T-cell (primary cell): ENCODE results near the gene SAC3D1. TPM values are rescaled to one million over a fixed set of nuclear protein-coding genes. Genes with fewer than 3 reads are reported as not detected.
A peak's percentile ranks its signal among the peaks of the same experiment; 100 is the strongest.
"Not testable (repeated sequence)": the region's sequence is repeated elsewhere in the genome, so short reads cannot be mapped to it uniquely, and the experiment has no call there.

Experiments used
- ATAC-seq, 4 experiments: fragments of 200-7000 bp in 3 of 4; fragments of 150-1000 bp in 1 of 4; cut with Tn5 transposase; replicated peaks in 1 of 4; 1 replicate in 3 of 4; 2 replicates in 1 of 4; pipeline ENCODE4 v1.10.0; 2021; ENCODE audit warnings: moderate library complexity in 3 of 4, mild to moderate bottlenecking in 2 of 4, moderate number of reproducible peaks in 1 of 4
- CTCF ChIA-PET, 2 donors: fragments of 300-600 bp; sonication (Branson Sonifier 250); formaldehyde crosslinking; loops; one replicate each; lab custom pipeline; 2022; ENCODE audit warnings: antibody characterized with exemption in 2 of 2; lab: Charles Lee
- POLR2A ChIA-PET, 2 donors: fragments of 300-600 bp; sonication (Branson Sonifier 250); formaldehyde crosslinking; loops; one replicate each; lab custom pipeline; 2022; ENCODE audit warnings: antibody characterized with exemption in 2 of 2; lab: Charles Lee
- DNase-seq, 35 experiments: peaks; one replicate each; pipeline versions ENCODE4 v3.0.0 to v3.0.0-alpha.2; 2013 to 2023
- H3K27ac ChIP-seq: one replicate; pipeline ENCODE4 v1.5.1; 2013; ENCODE audit warnings: low read length
- H3K27me3 ChIP-seq, 2 experiments: replicated peaks in 1 of 2; 1 replicate in 1 of 2; 2 replicates in 1 of 2; pipeline versions ENCODE4 v1.6.1 to v1.7.0; 2013; ENCODE audit warnings: low read length in 1 of 2, mixed read lengths in 1 of 2; ENCODE audit not compliant: control insufficient read depth in 2 of 2, insufficient read depth in 2 of 2; ENCODE audit errors: extremely low read depth in 1 of 2
- H3K36me3 ChIP-seq, 2 donors: 1 replicate in 1 of 2; 2 replicates in 1 of 2; pipeline versions ENCODE4 v1.6.1 to v1.7.0; 2013; ENCODE audit warnings: low read length in 1 of 2; ENCODE audit not compliant: control insufficient read depth in 2 of 2, insufficient read depth in 1 of 2; ENCODE audit errors: extremely low read depth in 1 of 2
- H3K4me1 ChIP-seq, 2 experiments: 1 replicate in 1 of 2; 2 replicates in 1 of 2; pipeline versions ENCODE4 v1.6.1 to v1.7.0; 2013; ENCODE audit warnings: low read length in 2 of 2, mixed read lengths in 1 of 2; ENCODE audit not compliant: insufficient read depth in 2 of 2, control insufficient read depth in 1 of 2; ENCODE audit errors: extremely low read depth in 1 of 2
- H3K4me3 ChIP-seq, 2 donors: 1 replicate in 1 of 2; 2 replicates in 1 of 2; pipeline versions ENCODE4 v1.5.1 to v1.7.0; 2013; ENCODE audit warnings: mild to moderate bottlenecking in 2 of 2, low read length in 1 of 2, moderate library complexity in 1 of 2; ENCODE audit not compliant: control insufficient read depth in 1 of 2; ENCODE audit errors: extremely low read depth in 1 of 2
- H3K9me3 ChIP-seq: 2 replicates; pipeline ENCODE4 v1.7.0; 2013
- H3K27ac Mint-ChIP-seq, 2 donors: one replicate each; pipeline ENCODE4 v1.8.0; 2020 to 2021; ENCODE audit warnings: mild to moderate bottlenecking in 2 of 2, mixed read lengths in 2 of 2
- H3K27me3 Mint-ChIP-seq, 2 donors: one replicate each; pipeline ENCODE4 v1.8.0; 2021 to 2022; ENCODE audit warnings: mixed read lengths in 2 of 2
- H3K36me3 Mint-ChIP-seq: one replicate; pipeline ENCODE4 v1.8.0; 2021; ENCODE audit warnings: mixed read lengths
- H3K4me1 Mint-ChIP-seq, 3 donors: one replicate each; pipeline ENCODE4 v1.8.0; 2020 to 2022; ENCODE audit warnings: mixed read lengths in 3 of 3, mild to moderate bottlenecking in 1 of 3
- H3K4me3 Mint-ChIP-seq, 3 donors: one replicate each; pipeline ENCODE4 v1.8.0; 2020 to 2022; ENCODE audit warnings: mild to moderate bottlenecking in 3 of 3, mixed read lengths in 3 of 3, moderate library complexity in 3 of 3
- H3K9me3 Mint-ChIP-seq, 3 donors: one replicate each; pipeline ENCODE4 v1.8.0; 2020 to 2022; ENCODE audit warnings: mixed read lengths in 3 of 3
- WGBS: methylation state at CpG from one replicate; pipeline ENCODE4 v1.1.5; 2013; ENCODE audit warnings: missing lambda C conversion rate; ENCODE audit not compliant: insufficient coverage; 5-methylcytosine and 5-hydroxymethylcytosine counted together
- total RNA-seq, 35 experiments: library from RNA in 6 of 35; stranded (reverse) in 6 of 35; fragments of 120-200 nt in 1 of 35; gene quantifications; one replicate each; pipeline versions ENCODE4 v1.2.1 to v1.2.4 and lab custom pipeline; 2013 to 2026

SAC3D1 gene
- total RNA-seq, 5 donors from 2014 or later (not counting 1 experiment from before 2014, with no cell fraction given), result 3.1 to 16.9 (median 14.5) TPM

DNA sequence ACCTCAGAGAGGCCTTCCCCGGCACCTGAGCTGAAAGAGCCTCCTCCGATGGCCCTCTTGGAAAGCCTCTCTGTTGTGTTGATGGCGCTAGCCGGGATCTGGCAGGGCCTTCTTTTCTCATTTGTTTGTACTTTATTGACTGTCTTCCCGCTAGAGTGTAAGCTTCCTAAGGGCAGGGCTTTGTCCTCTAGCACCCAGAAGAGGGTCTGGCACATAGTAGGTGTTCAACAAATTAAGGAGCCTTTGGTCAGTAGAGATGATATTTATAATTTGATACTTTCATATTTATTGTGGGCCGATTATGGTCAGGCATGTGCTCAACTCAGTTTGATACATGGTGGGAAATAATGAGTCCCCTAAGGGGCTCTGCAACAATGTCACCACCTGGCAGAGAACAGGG, 23.1 kb upstream of the SAC3D1 start:
- peaks cover 13% of the 10 kb centered on the region for H3K36me3 Mint-ChIP-seq
- ChIA-PET POLR2A (no interaction called here), CTCF (no interaction called here)
- no peaks in the 10 kb centered on the region for H3K9me3 Mint-ChIP-seq
- H3K4me3 Mint-ChIP-seq, result no peak overlapping the region
- no peaks in the 10 kb centered on the region for H3K9me3 ChIP-seq
- H3K27me3 ChIP-seq, result no peaks in the 10 kb centered on the region
- peaks cover 2 to 24% of the 10 kb centered on the region in 2 experiments for H3K4me1 ChIP-seq
- DNase-seq, result no peak
- no peaks in the 10 kb centered on the region for H3K27me3 Mint-ChIP-seq
- no peak for ATAC-seq
- 100% methylated on average over 2 of the region's 6 CpGs for WGBS
- H3K4me3 ChIP-seq, result no peak overlapping the region
- H3K27ac ChIP-seq, result no peak overlapping the region
- H3K4me1 Mint-ChIP-seq, result peaks cover 21 to 28% (median 25%) of the 10 kb centered on the region in 3 donors
- peaks cover 0 to 20% of the 10 kb centered on the region in 2 donors for H3K36me3 ChIP-seq
- no peak overlapping the region for H3K27ac Mint-ChIP-seq

DNA sequence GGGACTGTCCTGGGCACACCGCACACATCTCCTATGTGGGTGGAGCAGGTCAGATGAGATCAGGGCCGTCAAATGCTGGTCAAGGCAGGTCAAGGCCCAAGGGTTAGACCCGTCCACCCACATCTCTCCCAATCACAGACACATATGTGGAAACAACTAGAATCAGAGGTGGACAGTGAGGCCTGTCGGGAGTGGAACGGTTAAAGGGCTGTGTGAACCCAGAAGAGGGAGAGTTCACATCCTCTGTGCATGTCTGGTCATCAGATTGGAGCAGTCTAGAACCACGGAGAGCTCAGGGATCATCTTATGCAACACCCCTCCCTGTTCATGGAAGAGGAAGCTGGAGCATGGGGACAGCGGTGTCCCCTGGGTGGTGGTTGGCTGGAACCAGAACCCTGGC, 21.2 kb upstream of the SAC3D1 start:
- no CpG with 5 or more reads among the region's 7 CpGs for WGBS
- POLR2A ChIA-PET, result no interaction called here
- H3K36me3 ChIP-seq, result peaks cover 0 to 20% of the 10 kb centered on the region in 2 donors

DNA sequence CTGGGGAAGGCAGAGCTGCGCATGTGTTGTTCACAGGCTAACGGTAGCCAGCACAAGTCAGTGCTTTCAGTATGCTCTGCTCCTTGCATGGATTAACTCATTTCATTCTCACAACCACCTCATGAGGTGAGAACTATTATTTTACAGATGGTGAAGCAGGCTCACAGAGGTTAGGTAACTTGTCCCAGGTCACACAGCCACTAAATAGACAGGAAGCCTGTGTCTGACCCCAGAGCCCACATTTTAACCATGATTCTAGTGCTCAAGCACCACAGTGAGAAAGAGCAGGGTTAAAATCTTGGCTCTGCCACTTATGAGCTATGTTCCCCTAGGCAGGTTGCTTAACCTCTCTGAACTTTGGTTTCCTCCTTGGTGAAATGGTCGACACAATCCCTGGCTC, 20.0 kb upstream of the SAC3D1 start:
- WGBS, result 73% methylated on average over 1 of the region's 3 CpGs

More for the DNA sequence above, 21.2 kb upstream of the SAC3D1 start:
- H3K27me3 Mint-ChIP-seq, result no peaks in the 10 kb centered on the region
- H3K4me3 Mint-ChIP-seq, result no peak overlapping the region
- H3K9me3 Mint-ChIP-seq, result no peaks in the 10 kb centered on the region
- no peaks in the 10 kb centered on the region for H3K9me3 ChIP-seq
- no peak overlapping the region for H3K27ac Mint-ChIP-seq
- no peak overlapping the region for H3K4me3 ChIP-seq
- no peak for DNase-seq
- peaks cover 13% of the 10 kb centered on the region for H3K36me3 Mint-ChIP-seq
- CTCF ChIA-PET, result interaction anchor here in 1 of 2 donors (0.5 kb wide), 1 partner anchor 1365 kb away, joined by 3 read pairs; no protein-coding TSS in a partner anchor
- H3K27me3 ChIP-seq, result no peaks in the 10 kb centered on the region
- peaks cover under 1 to 12% of the 10 kb centered on the region in 2 experiments for H3K4me1 ChIP-seq
- H3K27ac ChIP-seq, result no peak overlapping the region
- ATAC-seq, result no peak
- H3K4me1 Mint-ChIP-seq, result peaks cover 13 to 22% (median 19%) of the 10 kb centered on the region in 3 donors

DNA sequence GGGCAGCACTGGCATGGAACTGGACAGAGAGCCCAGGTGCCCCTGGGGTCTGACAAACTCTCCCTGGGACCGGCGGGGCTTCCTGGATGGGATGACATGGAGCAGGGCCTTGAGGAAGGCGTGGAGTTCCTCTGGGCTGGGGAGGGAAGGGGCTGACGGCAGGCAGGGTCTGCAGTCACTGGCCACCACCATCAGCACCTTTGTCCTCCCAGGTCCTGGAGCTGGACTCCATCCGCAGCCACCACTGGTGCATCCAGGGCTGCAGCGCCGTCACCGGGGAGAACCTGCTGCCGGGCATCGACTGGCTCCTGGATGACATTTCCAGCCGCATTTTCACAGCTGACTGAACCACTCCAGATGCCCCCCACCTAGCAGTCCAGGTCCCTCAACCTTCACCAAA, 19.5 kb upstream of the SAC3D1 start:
- no peaks in the 10 kb centered on the region for H3K27me3 ChIP-seq
- H3K36me3 ChIP-seq, result peaks cover 0 to 20% of the 10 kb centered on the region in 2 donors
- no peak overlapping the region for H3K27ac Mint-ChIP-seq
- H3K36me3 Mint-ChIP-seq, result peaks cover 12% of the 10 kb centered on the region
- no peaks in the 10 kb centered on the region for H3K9me3 Mint-ChIP-seq
- ChIA-PET CTCF (no interaction called here), POLR2A (no interaction called here)
- WGBS, result 98% methylated on average over 11 of the region's 11 CpGs
- DNase-seq (no peak), ATAC-seq (no peak)
- peaks cover 5 to 7% (median 6%) of the 10 kb centered on the region in 3 donors for H3K4me1 Mint-ChIP-seq
- H3K4me1 ChIP-seq, result no peaks in the 10 kb centered on the region
- no peaks in the 10 kb centered on the region for H3K9me3 ChIP-seq
- no peak overlapping the region for H3K4me3 ChIP-seq
- no peak overlapping the region for H3K4me3 Mint-ChIP-seq
- H3K27ac ChIP-seq, result no peak overlapping the region
- no peaks in the 10 kb centered on the region for H3K27me3 Mint-ChIP-seq

More for the DNA sequence above, 20.0 kb upstream of the SAC3D1 start:
- CTCF ChIA-PET, result no interaction called here
- Mint-ChIP-seq H3K36me3 (peaks cover 13% of the 10 kb centered on the region), H3K27me3 (no peaks in the 10 kb centered on the region), H3K4me3 (no peak overlapping the region), H3K27ac (no peak overlapping the region), H3K4me1 (peaks cover 9 to 12% (median 11%) of the 10 kb centered on the region in 3 donors), H3K9me3 (no peaks in the 10 kb centered on the region)
- Histone ChIP-seq H3K36me3 (peaks cover 0 to 20% of the 10 kb centered on the region in 2 donors), H3K4me1 (peaks cover 0 to under 1% of the 10 kb centered on the region in 2 experiments), H3K9me3 (no peaks in the 10 kb centered on the region), H3K27me3 (no peaks in the 10 kb centered on the region), H3K4me3 (no peak overlapping the region), H3K27ac (no peak overlapping the region)
- DNase-seq (no peak), ATAC-seq (no peak)
- POLR2A ChIA-PET, result no interaction called here

DNA sequence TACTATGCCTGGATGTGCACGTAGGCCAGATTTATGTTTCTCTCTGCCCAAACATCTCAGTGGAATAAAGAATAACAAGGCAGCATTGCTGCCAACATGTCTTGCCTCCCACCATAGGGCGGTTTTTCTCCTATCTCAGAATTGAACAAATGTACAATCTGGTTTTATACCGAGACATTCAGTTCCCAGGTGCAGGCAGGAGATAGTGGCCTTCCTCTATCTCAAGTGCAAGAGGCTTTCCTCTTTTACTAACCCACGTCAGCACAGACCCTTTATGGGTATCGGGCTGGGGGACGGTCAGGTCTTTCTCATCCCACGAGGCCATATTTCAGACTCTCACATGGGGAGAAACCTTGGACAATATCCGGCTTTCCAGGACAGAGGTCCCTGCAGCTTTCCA, 17.5 kb upstream of the SAC3D1 start:
- H3K27me3 ChIP-seq, H3K27me3 Mint-ChIP-seq, CTCF ChIA-PET, H3K9me3 Mint-ChIP-seq, H3K36me3 Mint-ChIP-seq, ATAC-seq, DNase-seq, H3K27ac ChIP-seq, H3K27ac Mint-ChIP-seq, H3K4me3 ChIP-seq, H3K9me3 ChIP-seq, H3K4me3 Mint-ChIP-seq, POLR2A ChIA-PET: not testable (repeated sequence)
- WGBS, result 86% methylated on average over 7 of the region's 8 CpGs
- H3K4me1 Mint-ChIP-seq, result peaks cover 17 to 18% (median 17%) of the 10 kb centered on the region in 3 donors
- H3K4me1 ChIP-seq, result peaks cover 5 to 18% of the 10 kb centered on the region in 2 experiments
- peaks cover 0 to 15% of the 10 kb centered on the region in 2 donors for H3K36me3 ChIP-seq

DNA sequence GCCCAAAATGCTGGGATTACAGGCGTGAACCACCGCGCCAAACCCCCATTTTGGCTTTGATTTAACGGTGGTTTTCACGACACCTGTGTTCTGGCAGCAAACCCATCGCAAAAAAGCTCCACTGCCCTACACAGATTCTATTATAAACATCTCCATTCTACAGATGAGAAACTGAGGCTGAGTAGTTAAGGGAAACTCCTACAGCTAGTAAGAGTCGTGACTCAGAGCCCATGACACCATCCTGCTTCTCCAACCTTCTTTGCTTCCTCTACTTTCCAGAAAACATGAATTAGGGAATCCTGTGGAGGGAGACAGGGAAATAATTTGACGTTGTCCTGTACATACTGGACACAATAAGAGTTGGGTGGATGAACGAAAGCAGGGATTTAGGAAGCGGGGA, 14.2 kb upstream of the SAC3D1 start:
- peaks cover 5 to 24% of the 10 kb centered on the region in 2 experiments for H3K4me1 ChIP-seq
- peak overlapping the region; percentile 70 for H3K27ac ChIP-seq
- ATAC-seq (no peak), DNase-seq (no peak)
- H3K4me3 Mint-ChIP-seq, result peak overlapping the region; percentile 68 to 86 (median 83)
- no peaks in the 10 kb centered on the region for H3K27me3 ChIP-seq
- no peaks in the 10 kb centered on the region for H3K27me3 Mint-ChIP-seq
- 82% methylated on average over 5 of the region's 10 CpGs for WGBS
- no peaks in the 10 kb centered on the region for H3K9me3 Mint-ChIP-seq
- ChIA-PET CTCF (interaction anchor here in 1 of 2 donors (0.8 to 0.9 kb wide), 2 partner anchors 49 to 303 kb away, joined by 3 read pairs; no protein-coding TSS in a partner anchor), POLR2A (no interaction called here)
- H3K4me1 Mint-ChIP-seq, result peaks cover 19 to 24% (median 21%) of the 10 kb centered on the region in 3 donors
- peaks cover 3 to 4% of the 10 kb centered on the region in 2 donors for H3K36me3 ChIP-seq
- H3K4me3 ChIP-seq, result peak overlapping the region in 1 of 2 donors; percentile 53
- peak overlapping the region; percentile 90 to 91 for H3K27ac Mint-ChIP-seq
- H3K9me3 ChIP-seq, result no peaks in the 10 kb centered on the region
- H3K36me3 Mint-ChIP-seq, result peaks cover 4% of the 10 kb centered on the region
